ENCODE data around the gene CEP112.

DNA sequence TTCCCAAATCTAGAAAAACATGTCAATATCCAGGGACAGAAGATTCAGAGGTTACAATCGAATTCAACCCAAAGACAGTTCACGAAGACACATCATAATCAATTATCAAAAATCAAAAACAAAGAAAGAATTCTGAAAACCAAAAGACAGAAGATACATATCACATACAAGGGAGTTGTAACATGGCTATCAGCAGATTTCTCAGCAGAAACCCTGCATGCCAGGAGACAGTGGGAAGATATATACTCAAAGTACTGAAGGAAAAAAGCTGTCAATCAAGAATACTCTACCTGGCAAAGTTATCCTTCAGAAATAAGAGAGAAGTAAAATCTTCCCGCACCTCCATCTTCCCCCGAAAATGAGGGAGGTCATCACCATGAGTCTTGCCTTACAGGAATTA is 258.6 kb downstream of the CEP112 start:
- TF ChIP-seq, protein P1, sequence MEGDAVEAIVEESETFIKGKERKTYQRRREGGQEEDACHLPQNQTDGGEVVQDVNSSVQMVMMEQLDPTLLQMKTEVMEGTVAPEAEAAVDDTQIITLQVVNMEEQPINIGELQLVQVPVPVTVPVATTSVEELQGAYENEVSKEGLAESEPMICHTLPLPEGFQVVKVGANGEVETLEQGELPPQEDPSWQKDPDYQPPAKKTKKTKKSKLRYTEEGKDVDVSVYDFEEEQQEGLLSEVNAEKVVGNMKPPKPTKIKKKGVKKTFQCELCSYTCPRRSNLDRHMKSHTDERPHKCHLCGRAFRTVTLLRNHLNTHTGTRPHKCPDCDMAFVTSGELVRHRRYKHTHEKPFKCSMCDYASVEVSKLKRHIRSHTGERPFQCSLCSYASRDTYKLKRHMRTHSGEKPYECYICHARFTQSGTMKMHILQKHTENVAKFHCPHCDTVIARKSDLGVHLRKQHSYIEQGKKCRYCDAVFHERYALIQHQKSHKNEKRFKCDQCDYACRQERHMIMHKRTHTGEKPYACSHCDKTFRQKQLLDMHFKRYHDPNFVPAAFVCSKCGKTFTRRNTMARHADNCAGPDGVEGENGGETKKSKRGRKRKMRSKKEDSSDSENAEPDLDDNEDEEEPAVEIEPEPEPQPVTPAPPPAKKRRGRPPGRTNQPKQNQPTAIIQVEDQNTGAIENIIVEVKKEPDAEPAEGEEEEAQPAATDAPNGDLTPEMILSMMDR (IDR thresholded peaks at IDR 0.05; ENCODE audit: extremely low read depth in 1 of 2, insufficient read depth in 1 of 2, low read depth in 1 of 2, low read length in 2 of 2): no peak
- no peak for TF ChIP-seq POLR2A (IDR thresholded peaks at IDR 0.05; ENCODE audit: low read depth, low read length)
- TF ChIP-seq JUN (IDR thresholded peaks at IDR 0.05; ENCODE audit: borderline replicate concordance, insufficient read depth, insufficient read length, low read depth): no peak
- TF ChIP-seq, protein P2, sequence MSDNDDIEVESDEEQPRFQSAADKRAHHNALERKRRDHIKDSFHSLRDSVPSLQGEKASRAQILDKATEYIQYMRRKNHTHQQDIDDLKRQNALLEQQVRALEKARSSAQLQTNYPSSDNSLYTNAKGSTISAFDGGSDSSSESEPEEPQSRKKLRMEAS (IDR thresholded peaks at IDR 0.05; ENCODE audit: insufficient read depth, insufficient read length): no peak
- TF ChIP-seq MYC (IDR thresholded peaks at IDR 0.05; ENCODE audit: low read depth, low read length): no peak
- TF ChIP-seq POLR2AphosphoS5 (IDR thresholded peaks at IDR 0.05; ENCODE audit: insufficient read depth, low read depth, low read length): no peak

All from endothelial cell of umbilical vein (primary cell).